H1 (cell line): ENCODE results near the gene SH3GL2. TPM values are rescaled to one million over a fixed set of nuclear protein-coding genes. Genes with fewer than 3 reads are reported as not detected.

Source experiments
- CTCF ChIA-PET: fragments of 300-600 bp; sonication (Branson Sonifier 250); formaldehyde crosslinking; loops from one replicate; lab custom pipeline; 2021; ENCODE audit not compliant: partially characterized antibody; lab: Charles Lee
- POLR2A ChIA-PET: fragments of 300-600 bp; sonication (Branson Sonifier 250); formaldehyde crosslinking; loops from one replicate; lab custom pipeline; 2021; ENCODE audit warnings: inconsistent platforms; ENCODE audit not compliant: partially characterized antibody; lab: Charles Lee
- DNase-seq, 2 experiments: peaks; one replicate each; pipeline versions ENCODE4 v3.0.0 to v3.0.0-alpha.2; 2010 to 2022; ENCODE audit warnings: low spot score in 2 of 2, low read depth in 1 of 2, mixed read lengths in 1 of 2
- FAIRE-seq: peaks from 2 replicates; lab custom pipeline; 2011; peaks lifted over from hg19 to GRCh38; lab: Jason Lieb, UNC
- H2AFZ ChIP-seq: 2 replicates; pipeline ENCODE4 v1.8.1; 2012; ENCODE audit warnings: low read length, inconsistent platforms
- H2AK5ac ChIP-seq: 2 replicates; pipeline ENCODE4 v1.6.1; 2013; ENCODE audit warnings: low read depth, low read length
- H2BK120ac ChIP-seq: replicated peaks from 2 replicates; pipeline ENCODE3; 2013; ENCODE audit warnings: low read depth, low read length, inconsistent platforms
- H2BK12ac ChIP-seq: 2 replicates; pipeline ENCODE4 v1.6.1; 2013; ENCODE audit warnings: low read depth, low read length
- H2BK15ac ChIP-seq: 2 replicates; pipeline ENCODE4 v1.6.1; 2013; ENCODE audit warnings: low read length
- H2BK20ac ChIP-seq: 2 replicates; pipeline ENCODE4 v1.6.1; 2013; ENCODE audit warnings: low read length
- H2BK5ac ChIP-seq: 2 replicates; pipeline ENCODE4 v1.6.1; 2013; ENCODE audit warnings: low read depth, low read length
- H3K14ac ChIP-seq: 2 replicates; pipeline ENCODE4 v1.6.1; 2013; ENCODE audit warnings: inconsistent platforms; ENCODE audit not compliant: insufficient read length
- H3K18ac ChIP-seq: 2 replicates; pipeline ENCODE4 v1.6.1; 2013; ENCODE audit warnings: low read length; ENCODE audit errors: extremely low read depth
- H3K23ac ChIP-seq: 2 replicates; pipeline ENCODE4 v1.6.1; 2013; ENCODE audit warnings: inconsistent platforms; ENCODE audit not compliant: insufficient read length
- H3K23me2 ChIP-seq: 2 replicates; pipeline ENCODE4 v1.6.1; 2013; ENCODE audit warnings: low read depth, low read length
- H3K27ac ChIP-seq: 2 replicates; pipeline ENCODE4 v1.6.1; 2011; ENCODE audit warnings: low read depth, low read length, inconsistent platforms
- H3K27me3 ChIP-seq, 4 experiments: replicated peaks in 1 of 4; 1 replicate in 1 of 4; 2 replicates in 3 of 4; pipeline versions ENCODE4 v1.6.1 to v1.8.1; 2011 to 2013; ENCODE audit warnings: low read length in 3 of 4, mild to moderate bottlenecking in 3 of 4, inconsistent platforms in 2 of 4, mixed read lengths in 2 of 4, moderate library complexity in 1 of 4; ENCODE audit not compliant: control insufficient read depth in 3 of 4, insufficient read depth in 3 of 4; ENCODE audit errors: extremely low read depth in 1 of 4
- H3K36me3 ChIP-seq, 4 experiments: 2 replicates each; pipeline versions ENCODE4 v1.6.1 to v1.8.1; 2011 to 2013; ENCODE audit warnings: mild to moderate bottlenecking in 4 of 4, low read length in 3 of 4, moderate library complexity in 2 of 4, control low read depth in 1 of 4, inconsistent platforms in 1 of 4; ENCODE audit not compliant: insufficient read depth in 4 of 4, control insufficient read depth in 2 of 4
- H3K4ac ChIP-seq: replicated peaks from 2 replicates; pipeline ENCODE3; 2013; ENCODE audit warnings: low read length, low read depth, mixed read lengths, inconsistent platforms; ENCODE audit not compliant: insufficient read length
- H3K4me1 ChIP-seq, 4 experiments: replicated peaks in 1 of 4; 1 replicate in 1 of 4; 2 replicates in 3 of 4; pipeline versions ENCODE4 v1.6.1 to v1.8.1; 2011 to 2013; ENCODE audit warnings: low read length in 3 of 4, inconsistent platforms in 2 of 4, mixed read lengths in 1 of 4; ENCODE audit not compliant: insufficient read depth in 4 of 4, control insufficient read depth in 3 of 4
- H3K4me2 ChIP-seq, 2 experiments: 2 replicates each; pipeline versions ENCODE4 v1.6.1 to v1.8.1; 2011 to 2013; ENCODE audit warnings: low read depth in 2 of 2, low read length in 2 of 2, control low read depth in 1 of 2, inconsistent platforms in 1 of 2, mild to moderate bottlenecking in 1 of 2; ENCODE audit not compliant: insufficient read depth in 1 of 2
- H3K4me3 ChIP-seq, 4 experiments: fragments of 200-600, 300-600 bp in 1 of 4; sonication (generic), shearing (Covaris generic), sonication (Bioruptor Twin) in 1 of 4; 2 replicates each; pipeline versions ENCODE4 v1.5.1 to v1.8.1; 2011 to 2016; ENCODE audit warnings: low read length in 4 of 4, low read depth in 3 of 4, control low read depth in 2 of 4, inconsistent platforms in 2 of 4, mild to moderate bottlenecking in 2 of 4, mixed read lengths in 1 of 4, moderate library complexity in 1 of 4; ENCODE audit not compliant: insufficient read depth in 2 of 4; ENCODE audit errors: extremely low read depth in 1 of 4
- H3K56ac ChIP-seq: replicated peaks from 2 replicates; pipeline ENCODE3; 2013; ENCODE audit warnings: low read depth, mild to moderate bottlenecking, mixed read lengths, low read length, inconsistent platforms; ENCODE audit not compliant: insufficient read length
- H3K79me1 ChIP-seq: 2 replicates; pipeline ENCODE4 v1.6.1; 2013; ENCODE audit warnings: low read depth, low read length, control low read depth
- H3K79me2 ChIP-seq, 2 experiments: 2 replicates each; pipeline versions ENCODE4 v1.6.1 to v1.8.1; 2012 to 2013; ENCODE audit warnings: low read length in 2 of 2, mild to moderate bottlenecking in 2 of 2, inconsistent platforms in 1 of 2; ENCODE audit not compliant: insufficient read depth in 2 of 2, control insufficient read depth in 1 of 2
- H3K9ac ChIP-seq, 4 experiments: replicated peaks in 1 of 4; 1 replicate in 1 of 4; 2 replicates in 3 of 4; pipeline versions ENCODE4 v1.6.1 to v1.8.1; 2011 to 2013; ENCODE audit warnings: low read depth in 3 of 4, low read length in 3 of 4, control low read depth in 2 of 4, mild to moderate bottlenecking in 2 of 4, moderate library complexity in 2 of 4, inconsistent platforms in 1 of 4; ENCODE audit errors: extremely low read depth in 1 of 4
- H3K9me3 ChIP-seq, 2 experiments: 2 replicates each; pipeline versions ENCODE4 v1.6.1 to v1.8.1; 2012 to 2013; ENCODE audit warnings: mild to moderate bottlenecking in 2 of 2, moderate library complexity in 2 of 2, control low read depth in 1 of 2, inconsistent platforms in 1 of 2, low read depth in 1 of 2, low read length in 1 of 2, mixed read lengths in 1 of 2; ENCODE audit not compliant: insufficient read depth in 2 of 2
- H4K20me1 ChIP-seq, 2 experiments: replicated peaks in 1 of 2; 2 replicates each; pipeline versions ENCODE3 to v1.8.1; 2011 to 2013; ENCODE audit warnings: inconsistent platforms in 2 of 2, low read length in 2 of 2, mild to moderate bottlenecking in 1 of 2; ENCODE audit not compliant: insufficient read depth in 2 of 2, control insufficient read depth in 1 of 2
- H4K5ac ChIP-seq: 2 replicates; pipeline ENCODE4 v1.6.1; 2013; ENCODE audit warnings: low read length, low read depth, mixed read lengths, inconsistent platforms; ENCODE audit not compliant: insufficient read length
- H4K8ac ChIP-seq: 2 replicates; pipeline ENCODE4 v1.8.0; 2013; ENCODE audit warnings: mild to moderate bottlenecking, moderate library complexity, low read length, inconsistent platforms; ENCODE audit not compliant: insufficient read depth; ENCODE audit errors: extremely low read depth
- H4K91ac ChIP-seq: replicated peaks from 2 replicates; pipeline ENCODE3; 2013; ENCODE audit warnings: low read length, mixed read lengths, inconsistent platforms; ENCODE audit not compliant: insufficient read length
- CBX5 ChIP-seq: fragments of 300-800, 300-1000 bp; sonication (generic); IDR thresholded peaks from 2 replicates; pipeline ENCODE4 v1.7.1; 2016; ENCODE audit warnings: antibody characterized with exemption, low read length, low read depth
- FOSL1 ChIP-seq: IDR thresholded peaks from 2 replicates; pipeline ENCODE4 v1.6.1; 2011; ENCODE audit warnings: mild to moderate bottlenecking, low read depth, low read length, moderate library complexity; ENCODE audit not compliant: insufficient read depth
- GTF2F1 ChIP-seq: IDR thresholded peaks from 2 replicates; pipeline ENCODE4 v1.6.1; 2012; ENCODE audit warnings: low read depth, low read length, improper control_type of control experiment, borderline replicate concordance
- KDM1A ChIP-seq: fragments of 200-600, 300-600 bp; sonication (generic); IDR thresholded peaks from 2 replicates; pipeline ENCODE4 v1.7.1; 2016; ENCODE audit warnings: mild to moderate bottlenecking, low read length, borderline replicate concordance
- KDM5A ChIP-seq: fragments of 200-600 bp; IDR thresholded peaks from 2 replicates; pipeline ENCODE4 v1.7.1; 2012; ENCODE audit warnings: mild to moderate bottlenecking, low read length, inconsistent platforms, mixed read lengths
- POLR2AphosphoS5 ChIP-seq: IDR thresholded peaks from 2 replicates; pipeline ENCODE4 v1.6.1; 2011; ENCODE audit warnings: low read depth, low read length
- POU5F1 ChIP-seq: IDR thresholded peaks from 2 replicates; pipeline ENCODE4 v1.6.1; 2011; ENCODE audit warnings: low read depth, mild to moderate bottlenecking, low read length, moderate library complexity
- RNF2 ChIP-seq: fragments of 200-900, 300-1000 bp; sonication (generic); IDR thresholded peaks from 2 replicates; pipeline ENCODE4 v1.7.1; 2016; ENCODE audit warnings: borderline replicate concordance, low read depth, mild to moderate bottlenecking, antibody characterized with exemption, low read length; ENCODE audit not compliant: poor library complexity, severe bottlenecking; ENCODE audit errors: missing control alignments
- SIX5 ChIP-seq: IDR thresholded peaks from 2 replicates; pipeline ENCODE4 v1.6.1; 2011; ENCODE audit warnings: mild to moderate bottlenecking, low read depth, low read length
- TAF7 ChIP-seq: optimal IDR thresholded peaks from 2 replicates; pipeline ENCODE3; 2011; ENCODE audit warnings: low read depth, mild to moderate bottlenecking, inconsistent platforms, low read length, moderate library complexity, borderline replicate concordance
- WGBS, 2 experiments: shearing (Covaris generic) in 1 of 2; methylation state at CpG; one replicate each; pipeline versions ENCODE4 v1.1.6 to v1.1.7; 2013 to 2015; ENCODE audit warnings: low lambda C conversion rate in 2 of 2, mixed read lengths in 2 of 2, inconsistent platforms in 1 of 2, low coverage in 1 of 2, missing lambda C conversion rate in 1 of 2; ENCODE audit not compliant: insufficient replicate concordance in 2 of 2, insufficient coverage in 1 of 2, insufficient read length in 1 of 2; ENCODE audit errors: extremely low coverage in 1 of 2, missing lambda C conversion rate in 1 of 2; 5-methylcytosine and 5-hydroxymethylcytosine counted together
- polyA plus RNA-seq, 7 experiments: library from polyadenylated mRNA; depleted of rRNA in 3 of 7; stranded (reverse) in 5 of 7; unstranded in 2 of 7; fragments of >200 nt in 5 of 7; fragments of 200-250 nt in 2 of 7; gene quantifications; 1 replicate in 5 of 7; 2 replicates in 1 of 7; 4 replicates in 1 of 7; pipeline versions ENCODE4 v1.2.1 to v1.2.3, GENCODE V29; 2011 to 2013; ENCODE audit warnings: missing spikeins in 2 of 7, mixed read lengths in 2 of 7
- total RNA-seq: library from RNA; stranded (reverse); fragmentation: NEBNext Ultra II Directional; extraction: Animal tissue kit (Norgen Biotek cat#: 25700); gene quantifications from 2 replicates; pipeline ENCODE4 v1.2.1, GENCODE V29; 2021
- TF ChIP-seq, protein P1 (sequence below): IDR thresholded peaks from 2 replicates; pipeline ENCODE4 v1.6.1; 2012; ENCODE audit warnings: low read length, inconsistent platforms

Gene SH3GL2
- total and polyA plus RNA-seq, 2 of the 8 experiments (the other 6 are each of a cell fraction or from before 2014, with no cell fraction given) = 4.7 to 5.3 TPM

DNA sequence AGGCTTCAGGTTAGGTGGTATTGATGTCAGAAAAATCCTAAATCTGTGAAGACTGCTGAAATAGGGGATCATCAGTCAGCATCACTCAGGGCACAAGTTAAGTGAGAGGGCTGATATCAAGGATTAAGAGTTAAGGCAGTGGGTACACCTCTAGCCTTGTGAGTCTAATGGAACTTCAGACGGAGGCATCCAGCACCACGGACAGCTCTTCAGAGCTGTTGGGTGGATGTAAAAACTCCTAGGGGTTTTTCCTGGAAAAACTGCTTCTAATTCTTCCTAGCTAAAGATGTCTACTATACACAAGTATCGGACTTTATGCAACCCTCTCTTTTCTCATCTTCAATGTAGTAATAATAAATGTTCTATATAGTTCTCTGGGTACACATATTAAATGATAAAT is 165.9 kb downstream of the SH3GL2 start:
- H3K9ac ChIP-seq = no peak overlapping the region
- H3K56ac ChIP-seq = no peak overlapping the region
- WGBS, 2 experiments = 47% methylated on average over 3 of the region's 3 CpGs; no CpG with 5 or more reads in 1 of the 2 experiments
- FAIRE-seq = peak; percentile 42
- H3K79me1 ChIP-seq = no peaks in the 10 kb centered on the region
- no peak for DNase-seq
- no peaks in the 10 kb centered on the region for H3K79me2 ChIP-seq
- H4K91ac ChIP-seq = no peak overlapping the region
- no peak overlapping the region for H2BK120ac ChIP-seq
- H2AK5ac ChIP-seq = no peak overlapping the region
- H4K20me1 ChIP-seq = no peaks in the 10 kb centered on the region
- H3K18ac ChIP-seq = no peak overlapping the region
- H3K23ac ChIP-seq = no peak overlapping the region
- H4K8ac ChIP-seq = no peak overlapping the region
- H2AFZ ChIP-seq = no peak overlapping the region
- no peaks in the 10 kb centered on the region for H3K36me3 ChIP-seq
- CTCF ChIA-PET = interaction anchor here (0.6 to 1.5 kb wide), 3 partner anchors 103 to 316 kb away, joined by 3 to 5 read pairs (median 3); no protein-coding TSS in a partner anchor
- no peak overlapping the region for H4K5ac ChIP-seq
- no peak overlapping the region for H3K4me2 ChIP-seq
- H2BK20ac ChIP-seq = no peak overlapping the region
- H3K4ac ChIP-seq = no peak overlapping the region
- H3K27me3 ChIP-seq = no peaks in the 10 kb centered on the region
- TF ChIP-seq POU5F1 (no peak), TAF7 (no peak), RNF2 (no peak), SIX5 (no peak), POLR2AphosphoS5 (no peak), KDM1A (no peak), GTF2F1 (no peak), CBX5 (no peak), FOSL1 (no peak), KDM5A (no peak)
- TF ChIP-seq, protein P1, sequence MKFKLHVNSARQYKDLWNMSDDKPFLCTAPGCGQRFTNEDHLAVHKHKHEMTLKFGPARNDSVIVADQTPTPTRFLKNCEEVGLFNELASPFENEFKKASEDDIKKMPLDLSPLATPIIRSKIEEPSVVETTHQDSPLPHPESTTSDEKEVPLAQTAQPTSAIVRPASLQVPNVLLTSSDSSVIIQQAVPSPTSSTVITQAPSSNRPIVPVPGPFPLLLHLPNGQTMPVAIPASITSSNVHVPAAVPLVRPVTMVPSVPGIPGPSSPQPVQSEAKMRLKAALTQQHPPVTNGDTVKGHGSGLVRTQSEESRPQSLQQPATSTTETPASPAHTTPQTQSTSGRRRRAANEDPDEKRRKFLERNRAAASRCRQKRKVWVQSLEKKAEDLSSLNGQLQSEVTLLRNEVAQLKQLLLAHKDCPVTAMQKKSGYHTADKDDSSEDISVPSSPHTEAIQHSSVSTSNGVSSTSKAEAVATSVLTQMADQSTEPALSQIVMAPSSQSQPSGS = no peak
- POLR2A ChIA-PET = no interaction called here
- no peak overlapping the region for H3K14ac ChIP-seq
- no peak overlapping the region for H3K27ac ChIP-seq
- peaks cover 0 to 2% (median 0%) of the 10 kb centered on the region in 4 experiments; a peak in 3 of 7 replicates for H3K4me1 ChIP-seq
- H2BK15ac ChIP-seq = no peak overlapping the region
- H2BK12ac ChIP-seq = no peak overlapping the region
- H2BK5ac ChIP-seq = no peak overlapping the region
- H3K23me2 ChIP-seq = no peaks in the 10 kb centered on the region
- H3K4me3 ChIP-seq = no peak overlapping the region
- no peaks in the 10 kb centered on the region for H3K9me3 ChIP-seq
